Measurements from ENCODE around the gene ZNF799. TPM values are rescaled to one million over a fixed set of nuclear protein-coding genes. Genes with fewer than 3 reads are reported as not detected.
A peak's percentile ranks its signal among the peaks of the same experiment; 100 is the strongest.

Gene ZNF799
- total RNA-seq, 4 donors from 2014 or later = 1.3 to 3.4 (median 2.3) TPM

GRCh38 chr19:12346896-12347295 lies 54.2 kb downstream of the ZNF799 start:
- Histone ChIP-seq H3K27ac (no peak overlapping the region), H3K4me3 (no peak overlapping the region), H3K9me3 (peaks cover 0 to 65% (median 49%) of the 10 kb centered on the region in 3 donors), H3K27me3 (no peaks in the 10 kb centered on the region), H3K4me1 (no peaks in the 10 kb centered on the region), H3K36me3 (peaks cover 0 to 28% (median 9%) of the 10 kb centered on the region in 3 donors)
- no peak for DNase-seq
- 65 to 72% methylated on average over 2 of the region's 2 CpGs for WGBS, 2 donors
- intact Hi-C loops (cut with DNase I) = no loop called here
- TF ChIP-seq, protein P1, sequence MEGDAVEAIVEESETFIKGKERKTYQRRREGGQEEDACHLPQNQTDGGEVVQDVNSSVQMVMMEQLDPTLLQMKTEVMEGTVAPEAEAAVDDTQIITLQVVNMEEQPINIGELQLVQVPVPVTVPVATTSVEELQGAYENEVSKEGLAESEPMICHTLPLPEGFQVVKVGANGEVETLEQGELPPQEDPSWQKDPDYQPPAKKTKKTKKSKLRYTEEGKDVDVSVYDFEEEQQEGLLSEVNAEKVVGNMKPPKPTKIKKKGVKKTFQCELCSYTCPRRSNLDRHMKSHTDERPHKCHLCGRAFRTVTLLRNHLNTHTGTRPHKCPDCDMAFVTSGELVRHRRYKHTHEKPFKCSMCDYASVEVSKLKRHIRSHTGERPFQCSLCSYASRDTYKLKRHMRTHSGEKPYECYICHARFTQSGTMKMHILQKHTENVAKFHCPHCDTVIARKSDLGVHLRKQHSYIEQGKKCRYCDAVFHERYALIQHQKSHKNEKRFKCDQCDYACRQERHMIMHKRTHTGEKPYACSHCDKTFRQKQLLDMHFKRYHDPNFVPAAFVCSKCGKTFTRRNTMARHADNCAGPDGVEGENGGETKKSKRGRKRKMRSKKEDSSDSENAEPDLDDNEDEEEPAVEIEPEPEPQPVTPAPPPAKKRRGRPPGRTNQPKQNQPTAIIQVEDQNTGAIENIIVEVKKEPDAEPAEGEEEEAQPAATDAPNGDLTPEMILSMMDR (IDR thresholded peaks at IDR 0.05) = peak in 1 of 6 experiments; percentile 16
- no peak for TF ChIP-seq POLR2A (IDR thresholded peaks at IDR 0.05)

- no peaks in the 10 kb centered on the region for H3K27me3 ChIP-seq
- intact Hi-C loops (cut with DNase I) = no loop called here
- no peaks in the 10 kb centered on the region for H3K4me1 ChIP-seq
- WGBS, 2 donors = 86 to 90% methylated on average over 1 of the region's 1 CpG
- H3K9me3 ChIP-seq = peaks cover 0 to 48% (median 32%) of the 10 kb centered on the region in 3 donors
- no peak overlapping the region for H3K27ac ChIP-seq
- TF ChIP-seq POLR2A (IDR thresholded peaks at IDR 0.05) = no peak
- TF ChIP-seq, protein P1 (IDR thresholded peaks at IDR 0.05) = no peak
- peaks cover 0 to 11% (median 1%) of the 10 kb centered on the region in 3 donors for H3K36me3 ChIP-seq
- H3K4me3 ChIP-seq = no peak overlapping the region
- DNase-seq = no peak
Measured at GRCh38 chr19:12345197-12345596, 55.9 kb downstream of the ZNF799 start.

Small RNA genes lying within 50 kb of the gene (small RNA-seq; reads per million reads assigned to genes)
- gene RPS29P23 = 0 reads per million in 4 donors

Other genes starting within 250 kb of the ZNF799 start
- gene ZNF625, start 244.5 kb downstream of the ZNF799 start, total RNA-seq = 1 to 10 TPM; 2.0 to 6.7 (median 5.0) TPM
- gene ZNF136, start 238.2 kb downstream of the ZNF799 start, total RNA-seq = 10 to 100 TPM in 1 of 4 donors, 1 to 10 TPM in 3; 1.6 to 10.9 (median 5.0) TPM
- 10 to 100 TPM in 1 of 4 donors, 1 to 10 TPM in 3; 5.9 to 11.6 (median 6.7) TPM for gene ZNF44, start 106.4 kb downstream of the ZNF799 start, total RNA-seq
- 1 to 10 TPM in 2 of 4 donors, under 1 TPM in 2; 0.19 to 5.0 (median 2.7) TPM for gene ZNF563, start 67.6 kb downstream of the ZNF799 start, total RNA-seq
- 1 to 10 TPM in 2 of 4 donors, under 1 TPM in 2; 0.45 to 2.5 (median 1.1) TPM for gene ZNF442, start 35.6 kb downstream of the ZNF799 start, total RNA-seq
- 1 to 10 TPM; 1.7 to 6.4 (median 3.7) TPM for gene ZNF443, start 39.8 kb upstream of the ZNF799 start, total RNA-seq
- gene ZNF709, start 83.5 kb upstream of the ZNF799 start, total RNA-seq = 1 to 10 TPM in 2 of 4 donors, under 1 TPM in 2; 0.15 to 2.5 (median 1.6) TPM
- 1 to 10 TPM; 1.6 to 9.3 (median 4.8) TPM for gene ZNF564, start 150.2 kb upstream of the ZNF799 start, total RNA-seq
- 1 to 10 TPM; 2.5 to 6.7 (median 4.2) TPM for gene ZNF490, start 209.5 kb upstream of the ZNF799 start, total RNA-seq
- gene ZNF791, start 209.6 kb upstream of the ZNF799 start, total RNA-seq = 10 to 100 TPM in 3 of 4 donors, 1 to 10 TPM in 1; 8.6 to 19.5 (median 13.0) TPM